HG03469 (cell line): ENCODE measurements around the gene CCSER2.
A peak's percentile ranks its signal among the peaks of the same experiment; 100 is the strongest.
"Not testable (repeated sequence)": the region's sequence is repeated elsewhere in the genome, so short reads cannot be mapped to it uniquely, and the experiment has no call there.

Source experiments
- ATAC-seq: cut with Tn5 transposase; IDR thresholded peaks from one replicate; pipeline ENCODE4 v1.9.1; 2021; ENCODE audit warnings: mild to moderate bottlenecking, moderate library complexity, moderate number of reproducible peaks; ENCODE audit not compliant: unreplicated experiment

The CCSER2 gene

GRCh38 chr10:84310470-84310869 lies 17.9 kb upstream of the CCSER2 start:
- no peak for ATAC-seq

GRCh38 chr10:84311576-84311975 lies 16.8 kb upstream of the CCSER2 start:
- ATAC-seq = no peak

GRCh38 chr10:84312816-84313215 lies 15.6 kb upstream of the CCSER2 start:
- ATAC-seq = no peak

DNA sequence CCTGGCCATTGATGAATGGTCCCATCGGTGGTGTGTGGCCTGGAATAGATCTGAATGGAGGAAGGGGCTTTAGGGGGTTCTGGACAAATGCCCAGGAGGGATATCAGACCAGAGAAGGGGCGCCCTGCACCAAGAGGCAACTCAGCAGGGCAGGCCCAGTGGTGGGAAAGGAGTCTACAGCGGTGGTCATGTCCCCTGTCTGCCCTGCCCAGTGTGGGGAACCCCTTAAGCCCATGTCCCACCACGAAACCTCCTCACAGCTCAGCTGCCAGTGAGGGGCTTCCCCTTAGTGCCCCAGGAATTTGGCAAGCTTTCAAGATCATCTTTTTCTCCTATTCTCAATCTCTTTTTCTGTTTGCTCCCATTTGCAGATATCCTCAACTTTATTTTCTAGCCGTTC lies 14.1 kb upstream of the CCSER2 start:
- ATAC-seq = no peak

DNA sequence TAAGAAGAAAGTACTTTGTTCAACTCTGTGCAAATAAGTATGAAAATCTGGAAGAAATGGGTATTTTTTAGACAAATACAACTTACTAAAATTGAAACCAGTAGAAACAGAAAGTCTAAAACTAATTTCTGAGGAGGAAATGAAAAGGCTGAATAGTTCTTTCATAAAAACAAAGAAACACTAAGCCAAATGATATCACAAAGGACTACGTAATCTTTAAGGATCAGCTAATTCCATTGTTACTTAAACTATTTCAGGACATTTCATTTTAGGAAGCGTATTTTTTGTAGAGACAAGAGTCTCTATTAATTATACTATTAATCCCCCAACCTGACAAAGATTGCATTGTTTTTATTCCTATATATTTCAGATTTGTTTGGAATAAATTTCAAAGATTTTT lies 11.2 kb upstream of the CCSER2 start:
- ATAC-seq = peak; percentile 84

- ATAC-seq = no peak
These were observed 6.5 kb upstream of the CCSER2 start for GRCh38 chr10:84321902-84322301.

DNA sequence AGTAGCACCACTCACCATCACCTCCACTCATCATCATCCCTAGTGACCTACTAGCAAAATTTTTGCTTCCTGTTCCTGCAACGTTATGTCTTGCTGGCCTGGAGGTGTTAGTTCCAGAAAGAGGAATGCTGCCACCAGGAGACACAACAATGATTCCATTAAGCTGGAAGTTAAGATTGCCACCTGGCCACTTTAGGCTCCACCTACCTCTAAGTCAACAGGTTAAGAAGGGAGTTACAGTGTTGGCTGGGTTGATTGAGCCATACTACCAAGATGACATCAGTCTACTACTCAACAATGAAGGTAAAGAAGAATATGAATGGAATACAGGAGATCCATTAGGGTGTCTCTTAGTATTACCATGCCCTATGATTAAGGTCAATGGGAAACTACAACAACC lies 4.8 kb upstream of the CCSER2 start:
- not testable (repeated sequence) for ATAC-seq

- ATAC-seq = not testable (repeated sequence)
These were observed 1.4 kb upstream of the CCSER2 start for GRCh38 chr10:84326995-84327394.

DNA sequence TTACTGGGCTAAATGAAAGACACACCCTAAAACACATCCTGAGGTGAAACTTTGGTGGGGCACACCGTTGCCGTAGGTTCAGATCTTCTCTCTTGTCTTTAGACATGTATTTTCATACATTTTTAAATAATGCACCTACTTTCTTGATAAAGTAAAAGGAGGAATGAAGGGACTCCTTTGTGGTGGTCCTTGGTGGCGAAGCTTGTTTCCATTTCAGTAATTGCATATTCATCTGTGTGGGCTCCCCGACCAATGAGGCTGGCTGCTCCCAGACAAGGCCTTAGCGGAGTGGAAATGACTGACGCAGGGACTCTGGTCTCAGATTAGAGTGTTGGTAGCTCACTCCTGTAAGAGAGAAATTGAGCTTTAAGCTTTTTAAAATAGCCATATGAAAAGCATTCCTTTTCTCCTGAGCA lies 815 bp downstream of the CCSER2 start:
- peak; percentile 16 for ATAC-seq

DNA sequence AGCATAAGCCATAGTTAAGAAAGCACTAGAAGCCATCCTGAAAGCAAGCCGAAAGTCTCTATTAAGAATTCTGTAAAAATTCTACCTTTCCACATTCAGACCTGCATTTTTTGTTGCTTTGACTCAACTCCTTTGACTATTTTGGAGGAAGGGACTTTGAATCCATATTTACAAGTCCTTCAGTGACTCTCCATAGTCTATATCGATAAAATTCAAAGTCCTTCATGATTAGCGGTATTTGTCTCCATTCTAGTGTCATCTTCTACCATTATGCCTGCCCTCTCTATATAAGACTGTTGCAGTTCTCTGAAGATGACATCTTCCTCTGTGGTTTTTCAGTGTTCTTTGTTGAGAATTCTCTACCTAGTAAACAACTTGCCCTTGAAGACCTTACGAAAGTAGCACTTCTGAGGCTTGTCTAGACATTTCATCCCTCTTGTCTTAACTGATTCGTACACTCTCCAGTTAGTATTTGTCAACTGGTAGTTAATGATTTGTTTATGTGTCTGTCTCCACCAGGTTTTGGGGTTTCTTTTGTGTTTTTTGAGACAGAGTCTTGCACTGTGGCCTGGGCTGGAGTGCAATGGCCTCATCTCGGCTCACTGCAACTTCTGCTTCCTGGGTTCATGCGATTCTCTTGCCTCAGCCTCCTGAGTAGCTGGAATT lies 1.7 kb downstream of the CCSER2 start:
- ATAC-seq = peak; percentile 39

DNA sequence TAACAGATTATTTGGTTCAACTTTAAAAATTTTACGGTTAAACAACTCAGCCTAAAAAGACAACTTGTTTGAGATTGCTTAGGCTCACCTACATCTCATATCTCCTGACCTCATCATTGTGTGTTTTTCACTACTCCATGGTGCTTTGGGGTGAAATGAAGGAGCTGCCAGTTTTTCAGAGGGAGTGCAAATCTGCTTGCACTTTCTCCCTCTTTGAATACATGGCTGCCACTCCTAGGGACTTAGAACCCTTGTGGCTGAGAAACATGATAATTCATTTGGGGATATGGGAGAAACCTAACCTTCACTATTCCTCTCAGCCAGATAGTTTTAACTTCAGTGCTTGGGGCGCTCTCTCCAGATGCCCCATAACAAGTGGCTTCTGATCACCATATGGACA lies 2.7 kb downstream of the CCSER2 start:
- no peak for ATAC-seq

GRCh38 chr10:84333864-84334451 lies 5.6 kb downstream of the CCSER2 start:
- peak; percentile 45 for ATAC-seq

DNA sequence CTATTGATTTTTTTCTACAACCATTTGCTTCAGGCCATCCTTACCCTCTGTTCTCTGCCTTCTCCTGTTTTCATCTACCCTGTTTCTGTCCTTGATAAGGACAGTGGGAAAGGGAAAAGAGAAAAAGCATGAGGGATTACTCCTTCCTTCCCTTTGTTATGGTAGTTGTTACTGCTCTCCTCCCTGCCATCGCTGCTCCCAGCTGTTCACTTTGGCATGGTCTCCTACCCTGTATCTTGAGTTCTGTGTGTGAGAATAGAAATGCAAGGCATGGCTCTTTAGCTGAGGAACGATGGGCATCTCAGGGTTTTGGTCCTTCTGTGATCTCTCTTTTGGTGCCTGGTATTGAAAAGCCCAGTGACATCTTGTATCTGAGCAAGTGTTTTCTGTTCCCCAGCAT lies 6.4 kb downstream of the CCSER2 start:
- no peak for ATAC-seq

GRCh38 chr10:84335516-84335915 lies 7.1 kb downstream of the CCSER2 start:
- ATAC-seq = no peak

DNA sequence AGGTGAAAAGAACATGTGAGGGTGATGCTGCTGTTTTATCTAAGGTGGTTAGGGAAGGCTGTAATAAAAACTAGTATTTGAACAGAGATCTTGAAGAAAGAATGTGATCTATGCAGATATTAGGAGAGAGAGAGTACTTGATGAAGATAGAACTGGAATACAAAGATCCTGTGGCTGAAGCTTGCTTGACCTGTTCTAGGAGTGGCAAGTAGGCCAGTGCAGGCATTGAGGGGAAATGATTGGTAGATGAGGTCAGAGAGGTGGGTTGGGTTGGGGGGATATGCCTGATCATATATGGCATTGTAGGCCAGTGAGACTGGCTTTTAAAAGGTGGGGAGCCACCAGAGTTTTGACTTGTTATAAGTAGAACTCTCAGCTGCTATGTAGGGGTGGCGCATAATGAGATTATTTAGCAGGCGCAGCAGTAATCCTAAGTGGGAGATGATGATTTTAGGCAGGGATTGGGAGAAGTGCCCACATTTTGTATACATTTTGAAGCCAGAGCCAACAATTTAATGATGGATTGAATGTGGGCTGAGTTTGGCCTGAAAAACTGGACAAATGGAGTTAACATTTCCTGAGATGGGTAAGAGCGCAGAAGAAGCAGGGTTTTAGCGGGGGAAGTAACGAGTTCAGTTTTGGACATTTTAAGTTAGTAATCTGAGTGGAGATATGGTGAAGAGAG lies 8.2 kb downstream of the CCSER2 start:
- no peak for ATAC-seq

- ATAC-seq = no peak
These were observed 8.8 kb downstream of the CCSER2 start for GRCh38 chr10:84337199-84337598.

- no peak for ATAC-seq
These were observed 10.6 kb downstream of the CCSER2 start for GRCh38 chr10:84339025-84339424.

GRCh38 chr10:84340187-84340586 lies 11.8 kb downstream of the CCSER2 start:
- ATAC-seq = no peak

DNA sequence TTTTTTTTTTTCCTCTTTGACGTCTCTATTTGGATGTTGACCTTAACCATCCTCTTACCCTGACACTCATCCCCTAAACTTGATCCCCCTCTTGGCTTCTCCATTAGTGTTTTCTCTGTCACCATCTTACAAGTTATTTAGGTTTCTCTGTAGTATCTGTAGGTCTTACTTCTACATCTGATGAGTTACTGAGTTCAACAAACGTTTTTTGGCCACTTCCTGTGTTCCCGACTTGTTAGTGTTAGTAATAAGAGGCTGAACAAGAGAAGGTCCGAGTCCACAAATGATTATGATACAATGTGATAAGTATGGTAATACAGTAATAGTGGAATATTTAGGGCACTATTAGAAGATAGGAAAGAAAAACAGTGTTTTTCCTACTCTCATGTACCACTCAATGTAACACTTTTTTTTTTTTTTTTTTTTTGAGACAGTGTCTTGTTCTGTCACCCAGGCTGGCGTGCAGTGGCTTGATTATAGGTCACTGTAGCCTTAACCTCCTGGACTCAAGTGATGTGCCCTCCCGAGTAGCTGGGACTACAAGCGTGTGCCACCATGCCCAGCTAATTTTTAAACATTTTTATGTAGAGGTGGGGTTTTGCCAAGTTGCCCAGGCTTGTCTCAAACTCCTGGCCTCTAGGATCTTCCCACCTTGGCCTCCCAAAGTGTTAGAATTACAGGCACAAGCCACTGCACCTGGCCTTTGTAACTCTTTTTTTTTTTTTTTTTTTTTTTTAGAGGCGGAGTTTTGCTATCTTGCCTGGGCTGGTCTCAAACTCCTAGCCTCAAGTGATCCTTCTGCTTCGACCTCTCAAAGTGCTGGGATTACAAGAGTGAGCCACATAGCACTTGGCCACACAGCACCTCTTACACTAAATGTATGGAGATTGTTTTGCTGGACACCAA lies 12.5 kb downstream of the CCSER2 start:
- ATAC-seq = no peak

DNA sequence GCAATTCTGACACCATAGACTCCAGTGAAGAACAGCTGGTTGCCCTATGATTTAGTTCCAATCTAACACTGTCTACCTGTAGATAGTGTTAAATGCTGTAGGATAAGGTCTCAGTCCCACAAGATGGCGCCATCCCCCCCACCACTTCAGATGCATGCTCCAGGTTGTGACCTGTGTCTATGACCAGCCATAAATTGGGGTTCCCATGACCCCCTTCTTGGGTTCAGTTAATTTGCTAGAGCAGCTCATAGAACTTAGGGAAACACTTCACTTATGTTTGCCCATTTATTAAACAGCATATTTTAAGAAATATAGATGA lies 13.1 kb downstream of the CCSER2 start:
- ATAC-seq = no peak

GRCh38 chr10:84341983-84342382 lies 13.6 kb downstream of the CCSER2 start:
- ATAC-seq = no peak
